Ureter (tissue), 1 donor: ENCODE data around the gene CD44. TPM values are rescaled to one million over a fixed set of nuclear protein-coding genes. Genes with fewer than 3 reads are reported as not detected.

Experiments
- DNase-seq: peaks from one replicate; pipeline ENCODE4 v3.0.0-alpha.2; 2020; ENCODE audit warnings: low spot score
- total RNA-seq: library from RNA; stranded (reverse); gene quantifications from one replicate; pipeline ENCODE4 v1.2.4, GENCODE V29; 2023
- donor health status: DM: yes; HTN: yes; CAD: no.

Gene CD44
- total RNA-seq, 1 donor from 2014 or later: 348 TPM

DNA sequence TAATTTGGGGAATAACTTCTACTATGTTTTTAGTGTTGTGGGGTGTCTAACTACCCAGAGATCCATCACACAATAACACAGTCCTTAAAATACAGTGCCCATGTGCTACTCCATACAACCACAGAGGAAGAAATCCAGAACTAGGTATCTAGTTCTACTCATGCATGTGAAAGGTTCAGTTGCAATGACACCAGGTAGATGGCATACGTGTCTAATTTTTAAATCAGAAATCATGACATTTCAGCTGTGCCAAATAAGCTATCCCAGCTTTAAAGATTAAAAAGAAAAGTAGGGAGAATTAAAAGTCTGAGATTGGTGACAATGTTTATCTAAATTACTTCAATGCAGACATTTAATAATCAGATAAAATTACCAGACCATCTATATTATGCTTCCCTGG lies 122.2 kb downstream of the CD44 start:
- no peak for DNase-seq

DNA sequence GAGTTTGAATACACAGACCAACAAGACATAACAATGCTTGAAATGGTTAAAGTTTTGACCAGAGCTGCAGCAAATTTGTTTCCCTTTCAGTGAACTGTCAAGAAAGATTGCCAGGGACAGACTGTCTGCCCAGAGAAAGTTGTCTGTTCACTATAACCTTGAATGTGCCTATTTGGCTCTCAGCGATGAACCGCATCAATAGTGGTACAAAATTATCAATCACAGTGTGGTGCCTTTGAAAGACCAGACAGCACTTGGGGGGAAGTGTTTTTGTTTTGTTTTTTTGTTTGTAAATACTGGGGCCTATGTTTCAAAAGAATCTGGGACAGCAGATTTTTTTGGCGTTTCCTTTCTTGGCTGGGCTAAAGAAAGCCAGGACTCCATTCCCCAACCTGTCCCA lies 123.1 kb downstream of the CD44 start:
- DNase-seq: no peak

DNA sequence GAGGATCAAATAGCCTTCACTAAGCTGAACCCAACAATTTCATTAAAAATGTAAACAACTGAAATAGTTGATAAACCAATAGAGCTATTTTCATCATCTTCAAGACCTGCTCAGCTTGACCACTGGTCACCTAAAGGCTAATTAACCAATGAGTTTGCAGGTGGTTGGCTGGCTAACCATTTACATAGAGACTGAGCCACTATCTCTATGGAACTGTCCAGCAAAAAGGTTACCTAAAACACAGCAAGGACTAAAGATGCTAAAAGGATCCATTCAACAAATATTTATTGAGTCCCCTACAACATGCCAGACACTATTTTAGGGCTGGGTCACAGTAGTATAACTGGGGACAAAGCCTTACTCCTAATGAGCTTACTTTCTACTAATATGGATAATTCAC lies 123.8 kb downstream of the CD44 start:
- no peak for DNase-seq

DNA sequence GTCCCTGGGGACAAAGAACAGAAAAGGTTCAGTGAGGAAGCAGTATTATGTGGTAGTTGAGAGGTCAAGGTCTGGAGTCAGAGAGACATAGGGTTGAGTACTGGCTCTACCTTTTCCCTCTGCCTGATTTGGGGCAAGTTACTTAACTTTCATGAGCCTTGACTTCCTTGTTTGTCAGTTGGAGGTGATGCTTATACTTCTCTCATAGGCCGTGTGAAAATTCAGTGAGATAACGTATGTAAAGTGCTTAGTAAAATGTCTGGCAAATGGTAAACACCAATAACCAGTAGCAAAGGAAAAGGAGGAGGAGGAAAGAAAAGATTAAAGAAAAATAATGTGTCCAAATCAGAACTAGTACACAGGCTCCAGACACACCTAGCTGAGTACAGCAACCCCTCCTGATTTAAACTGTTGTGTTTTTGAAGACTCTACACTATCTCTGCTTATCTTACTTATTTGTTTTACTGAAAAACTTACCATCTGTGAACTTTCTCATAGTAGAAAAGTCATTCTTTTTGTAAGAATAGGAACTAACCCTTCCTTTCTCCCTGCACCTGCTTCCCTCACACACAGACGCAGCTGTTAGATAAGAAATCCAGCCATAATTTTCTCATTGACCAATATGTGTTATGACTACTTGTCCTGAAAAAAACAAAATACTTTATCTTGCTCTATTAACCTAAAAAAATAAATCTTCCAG lies 126.9 kb downstream of the CD44 start:
- DNase-seq: no peak

DNA sequence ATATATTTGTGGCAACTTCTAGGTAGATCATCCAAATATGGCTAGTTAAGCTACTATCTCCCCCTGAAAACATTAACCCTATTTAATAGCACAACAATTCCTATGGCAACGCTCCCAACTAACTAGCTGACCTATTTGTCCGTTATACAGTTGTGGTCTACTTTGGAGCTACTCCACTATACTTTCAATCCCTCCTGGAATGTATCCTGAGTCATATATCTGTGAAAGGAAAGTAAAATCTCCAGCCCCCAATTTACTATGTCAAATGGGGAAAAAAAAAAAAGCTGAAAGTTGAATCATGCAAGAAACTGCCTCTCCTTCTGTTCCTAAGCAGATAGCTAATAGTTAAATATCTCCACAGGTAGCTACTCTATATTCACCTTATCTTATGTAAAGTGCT lies 128.5 kb downstream of the CD44 start:
- DNase-seq: no peak

DNA sequence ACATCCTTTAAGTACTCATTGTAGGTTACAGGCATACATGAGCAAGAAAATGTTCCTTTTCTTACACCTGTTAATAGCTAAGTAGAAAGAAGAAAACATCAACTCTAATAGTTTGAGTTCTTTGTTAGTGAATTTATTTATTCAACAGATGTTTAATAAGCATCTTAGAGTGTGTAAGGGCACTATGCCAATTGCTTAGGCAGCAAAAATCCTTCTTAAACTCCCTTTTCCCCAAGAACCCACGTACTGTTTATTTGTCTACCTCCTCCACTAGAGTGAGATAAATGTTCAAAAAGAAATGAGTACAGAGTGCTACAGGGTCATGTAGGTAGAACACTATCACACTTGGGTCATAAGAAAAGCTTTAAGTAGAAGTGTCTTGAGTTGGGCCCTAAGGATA lies 131.4 kb downstream of the CD44 start:
- no peak for DNase-seq

DNA sequence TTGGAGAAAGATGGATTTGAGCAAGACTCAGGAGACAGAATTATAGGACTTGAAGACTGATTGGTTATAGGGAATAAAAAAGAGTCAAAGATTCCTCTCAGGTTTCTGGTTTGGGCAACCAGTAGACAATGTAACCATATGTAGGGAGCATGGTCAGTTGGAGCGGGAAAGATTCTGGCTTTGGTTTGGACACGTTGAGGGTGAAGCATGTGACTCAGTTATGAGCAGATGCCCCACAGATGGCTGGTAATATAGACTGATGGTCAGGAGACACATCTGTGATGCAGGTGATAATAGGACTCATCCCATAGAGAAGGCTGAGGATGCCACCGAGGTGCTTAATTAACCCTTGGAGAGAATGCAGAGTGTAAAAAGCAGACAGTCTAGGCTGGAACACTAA lies 132.1 kb downstream of the CD44 start:
- no peak for DNase-seq

DNA sequence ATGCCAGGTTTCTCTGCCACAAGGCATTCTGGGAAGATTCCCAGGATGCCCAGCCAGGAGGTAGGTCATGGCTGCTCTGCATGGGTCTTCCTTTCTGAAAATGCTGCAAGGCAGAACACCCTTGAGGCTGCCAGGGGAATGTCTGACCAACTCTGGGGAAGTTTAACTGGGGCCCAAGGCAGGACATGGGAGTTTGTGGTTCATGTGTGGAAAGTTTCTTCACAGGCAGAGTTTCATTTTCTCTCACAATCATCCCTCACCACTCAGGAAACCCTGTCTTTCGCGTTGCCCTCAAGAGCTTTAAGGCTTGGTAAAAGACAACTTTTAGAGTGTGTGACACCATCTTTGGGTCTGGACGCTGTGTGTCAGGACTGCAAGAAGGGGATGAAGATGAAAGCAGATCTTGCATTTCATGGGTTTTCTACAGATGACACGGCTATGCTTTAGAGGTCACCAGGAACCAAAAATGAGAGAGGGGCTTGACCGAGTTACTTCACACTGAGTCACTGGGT lies 133.5 kb downstream of the CD44 start:
- no peak for DNase-seq

DNA sequence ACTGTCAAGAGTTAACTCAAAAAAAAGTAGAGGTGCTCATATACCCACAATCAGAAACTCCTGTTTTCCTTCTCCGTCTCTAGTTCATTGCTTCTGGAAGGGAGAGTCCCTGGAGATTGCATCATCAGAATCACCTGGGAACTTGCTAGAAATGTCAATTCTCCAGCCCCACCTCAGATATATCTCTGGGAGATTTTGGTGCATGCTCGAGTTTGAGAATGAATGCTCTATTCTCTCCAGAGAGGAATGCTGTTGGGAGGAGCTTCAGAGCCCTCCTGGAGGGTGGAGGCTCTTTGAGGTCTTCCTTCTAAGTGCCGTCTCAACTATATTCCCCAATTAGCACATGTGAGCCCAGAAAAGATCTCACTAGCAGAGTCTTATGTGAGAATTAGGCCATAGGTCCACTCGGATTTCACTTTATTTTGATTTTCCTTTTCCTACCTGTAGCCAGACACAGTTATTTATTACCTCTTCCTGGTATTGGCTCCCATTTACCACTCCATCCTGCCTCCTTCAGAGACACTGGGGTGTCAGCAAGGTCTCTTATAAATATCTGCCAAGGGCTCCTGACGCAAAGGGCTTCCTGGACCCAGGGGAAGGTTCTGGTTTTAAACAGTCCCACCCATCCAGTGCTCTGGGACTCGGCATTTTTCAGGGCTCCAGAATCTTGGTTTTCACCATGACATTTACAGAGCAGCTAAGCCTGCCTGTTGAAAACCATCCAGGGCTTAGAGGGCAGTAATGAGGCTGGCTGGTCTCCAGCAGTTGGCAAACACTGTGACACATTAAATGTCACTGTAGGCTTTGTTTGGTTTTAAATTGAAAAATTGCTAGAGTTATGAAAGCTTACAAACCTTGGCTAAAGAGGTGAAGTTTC lies 136.2 kb downstream of the CD44 start:
- DNase-seq: peak; percentile 85

DNA sequence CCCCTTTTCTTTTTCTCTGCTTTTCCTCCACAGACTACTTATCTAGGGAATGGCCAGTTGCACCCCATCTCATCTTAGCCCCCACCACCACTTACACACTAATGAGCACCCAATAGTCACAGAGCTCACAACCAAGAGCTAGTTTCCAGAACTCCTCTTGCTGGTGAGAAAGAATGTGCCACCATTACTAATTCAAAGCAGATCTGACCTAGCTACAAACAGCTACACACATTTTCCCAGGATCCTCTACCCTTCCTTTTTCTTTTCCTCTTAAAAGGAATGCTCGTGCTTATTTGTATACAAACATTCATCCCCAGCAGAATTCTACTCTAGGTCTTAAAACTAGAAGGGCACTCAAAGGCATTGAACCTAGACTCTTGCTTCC lies 136.8 kb downstream of the CD44 start:
- DNase-seq: no peak

DNA sequence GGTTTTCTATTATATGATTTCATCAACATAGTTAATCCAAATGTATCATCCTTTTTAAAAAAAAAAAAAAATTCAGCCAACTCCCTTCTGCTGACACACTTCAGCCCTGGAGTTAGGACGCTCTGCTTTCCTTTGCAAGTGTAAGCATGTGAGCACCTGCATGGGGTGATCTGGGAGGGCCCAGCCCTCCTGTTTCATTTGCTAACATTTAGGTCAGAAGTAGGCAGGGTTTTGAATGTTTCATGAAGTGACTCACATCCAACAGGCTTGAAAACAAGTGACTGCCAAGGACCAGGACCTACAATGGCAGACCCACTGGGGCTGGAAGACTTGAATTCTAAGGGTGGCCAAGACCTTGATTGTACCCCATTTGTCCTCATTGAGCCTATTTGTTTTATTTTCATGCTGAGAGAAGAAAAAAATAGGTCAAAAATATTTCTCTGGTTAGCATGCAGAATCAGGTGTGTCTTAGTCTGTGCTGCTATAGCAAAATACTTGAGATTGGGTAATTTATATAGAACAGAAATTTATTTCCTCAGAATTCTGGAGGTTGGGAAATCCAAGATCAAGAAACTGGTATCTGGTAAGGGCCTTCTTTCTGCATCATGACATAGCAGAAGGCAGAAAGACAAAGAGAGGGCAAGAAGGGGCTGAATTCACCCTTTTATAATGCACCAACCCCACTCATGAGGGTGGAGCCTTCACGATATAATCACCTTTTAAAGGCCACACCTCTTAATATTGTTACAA lies 137.6 kb downstream of the CD44 start:
- DNase-seq: peak; percentile 64

DNA sequence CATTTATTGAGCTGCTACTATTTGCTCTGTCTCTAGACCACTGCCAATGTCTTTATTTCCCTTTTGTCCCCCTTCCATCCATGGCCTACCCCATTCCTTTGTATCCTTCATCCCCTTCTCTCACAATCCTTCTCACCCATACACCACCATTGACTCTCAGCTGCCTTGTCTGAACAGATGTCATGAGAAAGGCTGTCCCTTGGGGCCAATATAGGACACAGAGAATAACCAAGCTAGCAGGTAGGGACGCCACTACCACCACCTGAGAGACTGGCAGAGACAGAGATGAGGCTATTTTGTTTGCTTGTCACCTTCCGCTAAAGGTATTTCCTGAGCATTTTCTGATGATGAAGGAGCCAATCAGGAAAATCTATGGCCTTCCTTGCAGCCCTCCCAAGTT lies 138.9 kb downstream of the CD44 start:
- no peak for DNase-seq

DNA sequence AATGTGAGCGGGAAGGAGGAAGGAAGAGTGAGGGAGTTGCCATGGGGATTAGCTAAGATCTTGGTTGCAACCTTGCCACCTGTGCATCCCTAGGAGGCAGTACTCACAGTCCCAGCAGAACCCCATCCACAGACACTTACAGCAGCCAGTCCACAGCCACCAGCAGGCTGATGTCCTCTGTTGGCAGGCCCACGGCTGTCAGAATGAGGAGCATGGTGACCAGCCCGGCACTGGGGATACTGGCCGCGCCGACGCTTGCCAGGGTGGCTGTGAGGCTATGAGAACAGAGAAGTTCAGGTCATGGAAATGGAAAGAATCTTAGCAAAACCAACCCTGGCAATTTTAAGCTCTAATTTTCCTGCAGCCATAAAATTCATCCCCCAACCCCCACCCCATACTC lies 141.8 kb downstream of the CD44 start:
- no peak for DNase-seq

DNA sequence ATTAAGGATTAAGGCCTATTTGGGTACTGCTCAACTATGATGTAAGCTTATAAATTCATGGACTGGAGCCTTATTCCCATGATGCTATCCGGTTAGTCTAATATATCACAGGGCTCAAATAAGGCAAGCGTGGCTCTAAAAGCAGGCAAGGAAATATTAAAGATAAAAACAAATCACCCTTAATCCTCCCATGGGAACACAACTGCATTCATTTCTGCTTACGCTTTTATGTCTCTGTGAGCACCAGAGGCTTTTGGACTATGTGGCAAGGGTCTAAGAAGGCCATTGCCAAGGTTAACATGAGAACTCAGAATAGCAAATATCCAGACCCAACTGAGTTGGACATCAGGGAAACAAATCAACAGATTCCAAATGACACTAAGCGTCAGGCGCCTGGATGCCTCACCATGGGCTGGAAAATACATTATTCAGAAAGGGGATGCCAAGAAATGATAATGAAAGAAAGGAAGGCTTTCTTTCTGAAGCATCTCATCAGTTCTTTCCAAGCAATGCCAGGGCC lies 142.3 kb downstream of the CD44 start:
- DNase-seq: no peak

Other genes with a start within 250 kb of the CD44 start
- 34.3 TPM for gene APIP, start 222.8 kb upstream of the CD44 start, total RNA-seq
- gene PDHX, start 222.6 kb upstream of the CD44 start, total RNA-seq: 39.4 TPM